ENCODE measurements around the gene CLOCK. TPM values are rescaled to one million over a fixed set of nuclear protein-coding genes. Genes with fewer than 3 reads are reported as not detected.

The CLOCK gene
- total and polyA plus RNA-seq, 9 of the 15 experiments (the other 6 are each of a cell fraction or from before 2014, with no cell fraction given), result 3.7 to 14.4 (median 9.4) TPM

- TF ChIP-seq NR2F6 (CRISPR knock-in tag; IDR thresholded peaks at IDR 0.05), result no peak
Measured at GRCh38 chr4:55409468-55410171, 137.1 kb downstream of the CLOCK start (continued).

DNA sequence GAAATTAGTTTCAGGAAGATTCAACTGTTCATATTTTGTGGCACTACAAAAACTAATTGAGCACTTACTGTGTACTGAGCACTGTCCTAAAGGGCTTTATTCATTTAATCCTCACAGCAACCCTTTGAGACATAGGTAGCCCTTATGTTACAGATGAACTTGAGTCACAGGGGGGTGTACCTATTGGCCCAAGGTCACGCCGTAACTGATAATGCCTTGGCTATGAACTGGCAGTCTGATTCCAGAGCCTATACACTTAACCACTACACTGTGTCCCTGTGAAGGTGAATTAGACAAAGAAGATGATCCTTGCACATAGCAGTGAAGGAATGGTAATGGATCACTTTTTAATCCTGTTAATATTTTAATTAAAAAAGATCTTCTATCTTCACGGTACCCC lies 138.9 kb downstream of the CLOCK start:
- in situ Hi-C loops (cut with MboI) (no loop called here), intact Hi-C loops (cut with micrococcal nuclease) (no loop called here)
- H3K9me1 ChIP-seq (ENCODE audit: control insufficient read depth, insufficient read depth, low read length), result peaks cover 3% of the 10 kb centered on the region
- DNase-seq (ENCODE audit: extremely low read depth in 1 of 4, low spot score in 3 of 4) (no peak), ATAC-seq (peak; percentile 18; the same call in 2 of the 3 replicates), FAIRE-seq (no peak)
- ChIA-PET CTCF (ENCODE audit: low intra/inter-chr PET ratio) (no interaction called here), POLR2A (interaction anchor here (0.7 kb wide), 1 partner anchor 524 kb away, joined by 3 read pairs; no protein-coding TSS in a partner anchor)
- H3K27me3 ChIP-seq (ENCODE audit: control insufficient read depth in 2 of 2, insufficient read depth in 2 of 2, low read length in 2 of 2), result no peaks in the 10 kb centered on the region
- no peak overlapping the region for H3K4me2 ChIP-seq (ENCODE audit: insufficient read depth, low read length)
- no peak overlapping the region for H2AFZ ChIP-seq (ENCODE audit: low read depth, low read length)
- H3K9ac ChIP-seq (ENCODE audit: insufficient read depth in 1 of 2, low read depth in 2 of 2, low read length in 2 of 2), result no peak overlapping the region
- no peak for TF ChIP-seq FOXK2 (conservative IDR thresholded peaks at IDR 0.05 in 1 of 2, IDR thresholded peaks at IDR 0.05 in 1 of 2; ENCODE audit: low read depth in 2 of 2)
- TF ChIP-seq SMAD1 (IDR thresholded peaks at IDR 0.05; ENCODE audit: low read depth, low read length, partially characterized antibody), result no peak
- TF ChIP-seq, protein P1, sequence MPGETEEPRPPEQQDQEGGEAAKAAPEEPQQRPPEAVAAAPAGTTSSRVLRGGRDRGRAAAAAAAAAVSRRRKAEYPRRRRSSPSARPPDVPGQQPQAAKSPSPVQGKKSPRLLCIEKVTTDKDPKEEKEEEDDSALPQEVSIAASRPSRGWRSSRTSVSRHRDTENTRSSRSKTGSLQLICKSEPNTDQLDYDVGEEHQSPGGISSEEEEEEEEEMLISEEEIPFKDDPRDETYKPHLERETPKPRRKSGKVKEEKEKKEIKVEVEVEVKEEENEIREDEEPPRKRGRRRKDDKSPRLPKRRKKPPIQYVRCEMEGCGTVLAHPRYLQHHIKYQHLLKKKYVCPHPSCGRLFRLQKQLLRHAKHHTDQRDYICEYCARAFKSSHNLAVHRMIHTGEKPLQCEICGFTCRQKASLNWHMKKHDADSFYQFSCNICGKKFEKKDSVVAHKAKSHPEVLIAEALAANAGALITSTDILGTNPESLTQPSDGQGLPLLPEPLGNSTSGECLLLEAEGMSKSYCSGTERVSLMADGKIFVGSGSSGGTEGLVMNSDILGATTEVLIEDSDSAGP (CRISPR knock-in tag; IDR thresholded peaks at IDR 0.05), result no peak
- no peak for TF ChIP-seq ZNF583 (CRISPR knock-in tag; IDR thresholded peaks at IDR 0.05)
- TF ChIP-seq ELF4 (CRISPR knock-in tag; IDR thresholded peaks at IDR 0.05), result no peak
- no peak for TF ChIP-seq TCFL5 (CRISPR knock-in tag; conservative IDR thresholded peaks at IDR 0.05)
- no peak for TF ChIP-seq BCOR (IDR thresholded peaks at IDR 0.05)
- TF ChIP-seq AFF1 (IDR thresholded peaks at IDR 0.05; ENCODE audit: low read depth in 1 of 2, partially characterized antibody in 2 of 2), result no peak
- no peak for TF ChIP-seq KDM5B (IDR thresholded peaks at IDR 0.05; ENCODE audit: insufficient replicate concordance, low read depth, low read length)
- no peak for TF ChIP-seq MTA2 (IDR thresholded peaks at IDR 0.05; ENCODE audit: low read depth)
- TF ChIP-seq NR2F6 (CRISPR knock-in tag; IDR thresholded peaks at IDR 0.05), result no peak
- no peak for TF ChIP-seq MCM5 (IDR thresholded peaks at IDR 0.05; ENCODE audit: low read depth)
- TF ChIP-seq ZNF696 (CRISPR knock-in tag; conservative IDR thresholded peaks at IDR 0.05), result no peak
- TF ChIP-seq KAT8 (IDR thresholded peaks at IDR 0.05; ENCODE audit: low read depth), result no peak
- no peak for TF ChIP-seq RBM39 (optimal IDR thresholded peaks at IDR 0.05; ENCODE audit: low read depth, low read length)
- TF ChIP-seq KLF13 (tag; IDR thresholded peaks at IDR 0.05; ENCODE audit: borderline replicate concordance, low read depth), result no peak
- no peak for TF ChIP-seq TRIM24 (IDR thresholded peaks at IDR 0.05)
- peaks cover 92% of the 10 kb centered on the region for H3K36me3 ChIP-seq (ENCODE audit: control insufficient read depth, insufficient read depth, low read length)
- H4K20me1 ChIP-seq (replicated peaks; ENCODE audit: control insufficient read depth, insufficient read depth, low read length), result peaks cover 8% of the 10 kb centered on the region; the same call in 1 of the 2 replicates
- H3K27ac ChIP-seq (ENCODE audit: extremely low read depth, low read depth, low read length), result no peak overlapping the region
- no peak overlapping the region for H3K4me3 ChIP-seq
- peaks cover 95% of the 10 kb centered on the region for H3K79me2 ChIP-seq (ENCODE audit: control insufficient read depth, insufficient read depth, low read length)
- no TSS peak for BruUV-seq (replicated peaks)
- no peaks in the 10 kb centered on the region; a peak in 2 of 5 replicates for H3K4me1 ChIP-seq (replicated peaks in 1 of 2; ENCODE audit: control insufficient read depth in 2 of 2, insufficient read depth in 2 of 2, low read length in 2 of 2)
- no peaks in the 10 kb centered on the region for H3K9me3 ChIP-seq (replicated peaks; ENCODE audit: control insufficient read depth, insufficient read depth, low read depth, low read length)
- 92% methylated on average over 3 of the region's 3 CpGs for WGBS (ENCODE audit: insufficient coverage, low coverage, missing lambda C conversion rate)

Data from K562 (cell line).